ENCODE measurements around the gene PPP2R2C. TPM values are rescaled to one million over a fixed set of nuclear protein-coding genes. Genes with fewer than 3 reads are reported as not detected.

PPP2R2C gene
- total RNA-seq, 1 donor from 2014 or later = not detected

GRCh38 chr4:6331018-6331417 lies 141.4 kb downstream of the PPP2R2C start:
- Histone ChIP-seq H3K27ac (ENCODE audit: low read depth, low read length) (no peak overlapping the region), H3K9ac (ENCODE audit: low read depth in 1 of 3, low read length in 3 of 3) (no peak overlapping the region), H3K27me3 (ENCODE audit: control insufficient read depth in 3 of 3, insufficient read depth in 3 of 3, low read length in 3 of 3) (peaks cover 30 to 61% (median 31%) of the 10 kb centered on the region in 3 donors), H3K36me3 (ENCODE audit: control insufficient read depth in 3 of 3, insufficient read depth in 3 of 3, low read length in 3 of 3) (no peaks in the 10 kb centered on the region), H3K4me3 (ENCODE audit: low read length in 3 of 3) (no peak overlapping the region), H3K4me1 (ENCODE audit: control insufficient read depth in 3 of 3, insufficient read depth in 3 of 3, low read length in 3 of 3) (no peaks in the 10 kb centered on the region), H3K9me3 (ENCODE audit: control insufficient read depth in 3 of 3, low read length in 3 of 3) (peaks cover 0 to 4% (median 3%) of the 10 kb centered on the region in 3 donors)

GRCh38 chr4:6330384-6330767 lies 142.0 kb downstream of the PPP2R2C start:
- H3K36me3 ChIP-seq (ENCODE audit: control insufficient read depth in 3 of 3, insufficient read depth in 3 of 3, low read length in 3 of 3) = no peaks in the 10 kb centered on the region
- H3K9me3 ChIP-seq (ENCODE audit: control insufficient read depth in 3 of 3, low read length in 3 of 3) = peaks cover 0 to 4% (median 3%) of the 10 kb centered on the region in 3 donors
- peaks cover 28 to 61% (median 34%) of the 10 kb centered on the region in 3 donors for H3K27me3 ChIP-seq (ENCODE audit: control insufficient read depth in 3 of 3, insufficient read depth in 3 of 3, low read length in 3 of 3)
- H3K4me3 ChIP-seq (ENCODE audit: low read length in 3 of 3) = no peak overlapping the region
- no peak overlapping the region for H3K9ac ChIP-seq (ENCODE audit: low read depth in 1 of 3, low read length in 3 of 3)
- H3K27ac ChIP-seq (ENCODE audit: low read depth, low read length) = no peak overlapping the region
- H3K4me1 ChIP-seq (ENCODE audit: control insufficient read depth in 3 of 3, insufficient read depth in 3 of 3, low read length in 3 of 3) = peaks cover 0 to 2% (median 0%) of the 10 kb centered on the region in 3 donors

DNA sequence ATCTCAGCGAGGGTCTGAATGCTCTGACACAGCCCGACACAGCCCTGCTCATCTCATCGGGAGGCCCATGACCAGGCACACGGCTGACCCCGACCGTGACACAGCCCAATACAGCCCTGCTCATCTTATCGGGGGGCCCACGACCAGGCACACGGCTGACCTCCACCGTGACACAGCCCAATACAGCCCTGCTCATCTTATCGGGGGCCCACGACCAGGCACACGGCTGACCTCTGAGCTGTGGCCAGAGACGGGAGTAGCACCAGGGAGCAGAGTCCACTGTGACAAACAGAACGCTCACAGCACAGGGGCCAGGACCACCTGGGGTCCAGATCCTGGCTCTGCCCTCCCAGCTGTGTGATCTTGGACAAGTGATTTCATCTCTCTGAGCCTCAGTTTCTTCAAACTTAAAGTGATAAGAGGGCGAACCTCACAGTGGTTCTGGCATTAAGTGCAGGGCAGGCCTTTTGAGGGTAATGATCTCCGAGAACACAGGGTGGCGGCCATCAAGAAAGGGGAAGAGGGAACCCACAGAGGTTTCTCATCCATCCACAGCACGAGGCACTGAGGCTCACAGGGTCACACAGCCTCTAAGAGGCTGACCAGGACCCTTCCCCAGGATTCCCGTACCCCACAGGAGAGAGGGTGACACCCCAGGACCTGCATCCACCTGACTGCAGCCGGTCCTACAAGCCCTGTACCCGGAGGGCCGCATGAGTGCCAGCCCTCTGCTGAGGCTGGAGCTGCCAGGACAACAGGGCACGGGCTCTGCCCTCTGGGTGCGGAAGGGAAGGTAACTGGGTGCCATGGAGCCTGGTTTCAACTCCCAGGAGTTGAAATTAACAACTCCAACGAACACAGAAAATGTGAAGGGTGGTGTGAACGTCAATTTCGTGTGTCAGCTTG lies 142.7 kb downstream of the PPP2R2C start:
- H3K9ac ChIP-seq (ENCODE audit: low read depth in 1 of 3, low read length in 3 of 3) = no peak overlapping the region

GRCh38 chr4:6328526-6328925 lies 143.9 kb downstream of the PPP2R2C start:
- peaks cover 24 to 54% (median 29%) of the 10 kb centered on the region in 3 donors for H3K27me3 ChIP-seq (ENCODE audit: control insufficient read depth in 3 of 3, insufficient read depth in 3 of 3, low read length in 3 of 3)
- H3K4me1 ChIP-seq (ENCODE audit: control insufficient read depth in 3 of 3, insufficient read depth in 3 of 3, low read length in 3 of 3) = peaks cover 0 to 2% (median 0%) of the 10 kb centered on the region in 3 donors
- H3K9me3 ChIP-seq (ENCODE audit: control insufficient read depth in 3 of 3, low read length in 3 of 3) = no peaks in the 10 kb centered on the region
- no peak overlapping the region for H3K27ac ChIP-seq (ENCODE audit: low read depth, low read length)
- H3K36me3 ChIP-seq (ENCODE audit: control insufficient read depth in 3 of 3, insufficient read depth in 3 of 3, low read length in 3 of 3) = no peaks in the 10 kb centered on the region
- H3K4me3 ChIP-seq (ENCODE audit: low read length in 3 of 3) = no peak overlapping the region
- no peak overlapping the region for H3K9ac ChIP-seq (ENCODE audit: low read depth in 1 of 3, low read length in 3 of 3)

More for the DNA sequence above, 142.7 kb downstream of the PPP2R2C start:
- Histone ChIP-seq H3K27me3 (ENCODE audit: control insufficient read depth in 3 of 3, insufficient read depth in 3 of 3, low read length in 3 of 3) (peaks cover 24 to 62% (median 28%) of the 10 kb centered on the region in 3 donors), H3K27ac (ENCODE audit: low read depth, low read length) (no peak overlapping the region), H3K36me3 (ENCODE audit: control insufficient read depth in 3 of 3, insufficient read depth in 3 of 3, low read length in 3 of 3) (no peaks in the 10 kb centered on the region), H3K4me1 (ENCODE audit: control insufficient read depth in 3 of 3, insufficient read depth in 3 of 3, low read length in 3 of 3) (peaks cover 0 to 2% (median 0%) of the 10 kb centered on the region in 3 donors), H3K4me3 (ENCODE audit: low read length in 3 of 3) (no peak overlapping the region), H3K9me3 (ENCODE audit: control insufficient read depth in 3 of 3, low read length in 3 of 3) (peaks cover 0 to 4% (median 3%) of the 10 kb centered on the region in 3 donors)

- Histone ChIP-seq H3K36me3 (ENCODE audit: control insufficient read depth in 3 of 3, insufficient read depth in 3 of 3, low read length in 3 of 3) (no peaks in the 10 kb centered on the region), H3K27ac (ENCODE audit: low read depth, low read length) (no peak overlapping the region), H3K4me1 (ENCODE audit: control insufficient read depth in 3 of 3, insufficient read depth in 3 of 3, low read length in 3 of 3) (peaks cover 0 to 2% (median 0%) of the 10 kb centered on the region in 3 donors), H3K4me3 (ENCODE audit: low read length in 3 of 3) (no peak overlapping the region), H3K27me3 (ENCODE audit: control insufficient read depth in 3 of 3, insufficient read depth in 3 of 3, low read length in 3 of 3) (peaks cover 24 to 59% (median 33%) of the 10 kb centered on the region in 3 donors), H3K9me3 (ENCODE audit: control insufficient read depth in 3 of 3, low read length in 3 of 3) (no peaks in the 10 kb centered on the region), H3K9ac (ENCODE audit: low read depth in 1 of 3, low read length in 3 of 3) (no peak overlapping the region)
Observed at GRCh38 chr4:6327220-6327917, 145.0 kb downstream of the PPP2R2C start.

DNA sequence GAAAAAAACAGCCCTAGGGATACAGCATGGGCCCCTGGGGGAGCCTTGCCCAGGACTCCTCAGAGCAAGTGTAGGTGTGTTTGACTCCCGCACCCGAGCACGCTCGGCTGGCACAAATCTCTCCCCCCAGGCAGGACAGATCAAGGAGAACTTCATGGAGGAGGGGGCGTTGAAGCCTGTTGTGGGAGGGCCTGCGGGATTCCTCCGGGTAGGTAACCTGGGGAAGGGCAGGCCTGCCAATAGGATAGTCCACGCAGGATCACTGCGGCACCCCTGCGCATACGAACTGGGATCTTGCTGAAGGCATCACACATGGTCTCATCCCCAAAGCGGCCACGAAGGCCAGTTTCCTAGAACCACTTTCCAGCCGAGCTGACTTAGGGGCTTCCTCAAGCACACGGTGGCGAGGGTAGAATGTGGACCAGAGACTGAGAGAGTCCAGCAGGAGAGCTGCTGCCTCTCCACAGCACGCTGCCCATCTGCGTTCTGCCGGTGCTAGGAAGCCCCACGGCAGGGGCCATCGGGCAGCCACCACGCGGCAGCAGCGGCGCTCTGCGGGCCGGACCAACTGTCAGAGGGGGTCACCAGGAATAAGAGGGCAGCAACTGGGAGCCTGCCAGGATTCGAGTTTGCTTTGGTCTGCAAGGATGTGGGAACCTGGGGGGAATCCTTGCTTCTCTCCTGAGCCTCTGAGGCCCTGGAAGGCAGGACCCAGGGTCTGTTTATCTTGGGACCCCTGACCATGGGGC lies 145.9 kb downstream of the PPP2R2C start:
- Histone ChIP-seq H3K4me1 (ENCODE audit: control insufficient read depth in 3 of 3, insufficient read depth in 3 of 3, low read length in 3 of 3) (peaks cover 0 to 2% (median 0%) of the 10 kb centered on the region in 3 donors), H3K9ac (ENCODE audit: low read depth in 1 of 3, low read length in 3 of 3) (no peak overlapping the region), H3K27ac (ENCODE audit: low read depth, low read length) (no peak overlapping the region), H3K4me3 (ENCODE audit: low read length in 3 of 3) (no peak overlapping the region), H3K27me3 (ENCODE audit: control insufficient read depth in 3 of 3, insufficient read depth in 3 of 3, low read length in 3 of 3) (peaks cover 24 to 53% (median 36%) of the 10 kb centered on the region in 3 donors), H3K36me3 (ENCODE audit: control insufficient read depth in 3 of 3, insufficient read depth in 3 of 3, low read length in 3 of 3) (no peaks in the 10 kb centered on the region), H3K9me3 (ENCODE audit: control insufficient read depth in 3 of 3, low read length in 3 of 3) (no peaks in the 10 kb centered on the region)

GRCh38 chr4:6325788-6326290 lies 146.6 kb downstream of the PPP2R2C start:
- no peaks in the 10 kb centered on the region for H3K9me3 ChIP-seq (ENCODE audit: control insufficient read depth in 3 of 3, low read length in 3 of 3)
- H3K4me3 ChIP-seq (ENCODE audit: low read length in 3 of 3) = no peak overlapping the region
- peaks cover 0 to 2% (median 0%) of the 10 kb centered on the region in 3 donors for H3K4me1 ChIP-seq (ENCODE audit: control insufficient read depth in 3 of 3, insufficient read depth in 3 of 3, low read length in 3 of 3)
- H3K36me3 ChIP-seq (ENCODE audit: control insufficient read depth in 3 of 3, insufficient read depth in 3 of 3, low read length in 3 of 3) = no peaks in the 10 kb centered on the region
- no peak overlapping the region for H3K9ac ChIP-seq (ENCODE audit: low read depth in 1 of 3, low read length in 3 of 3)
- no peak overlapping the region for H3K27ac ChIP-seq (ENCODE audit: low read depth, low read length)
- peaks cover 22 to 51% (median 36%) of the 10 kb centered on the region in 3 donors for H3K27me3 ChIP-seq (ENCODE audit: control insufficient read depth in 3 of 3, insufficient read depth in 3 of 3, low read length in 3 of 3)

DNA sequence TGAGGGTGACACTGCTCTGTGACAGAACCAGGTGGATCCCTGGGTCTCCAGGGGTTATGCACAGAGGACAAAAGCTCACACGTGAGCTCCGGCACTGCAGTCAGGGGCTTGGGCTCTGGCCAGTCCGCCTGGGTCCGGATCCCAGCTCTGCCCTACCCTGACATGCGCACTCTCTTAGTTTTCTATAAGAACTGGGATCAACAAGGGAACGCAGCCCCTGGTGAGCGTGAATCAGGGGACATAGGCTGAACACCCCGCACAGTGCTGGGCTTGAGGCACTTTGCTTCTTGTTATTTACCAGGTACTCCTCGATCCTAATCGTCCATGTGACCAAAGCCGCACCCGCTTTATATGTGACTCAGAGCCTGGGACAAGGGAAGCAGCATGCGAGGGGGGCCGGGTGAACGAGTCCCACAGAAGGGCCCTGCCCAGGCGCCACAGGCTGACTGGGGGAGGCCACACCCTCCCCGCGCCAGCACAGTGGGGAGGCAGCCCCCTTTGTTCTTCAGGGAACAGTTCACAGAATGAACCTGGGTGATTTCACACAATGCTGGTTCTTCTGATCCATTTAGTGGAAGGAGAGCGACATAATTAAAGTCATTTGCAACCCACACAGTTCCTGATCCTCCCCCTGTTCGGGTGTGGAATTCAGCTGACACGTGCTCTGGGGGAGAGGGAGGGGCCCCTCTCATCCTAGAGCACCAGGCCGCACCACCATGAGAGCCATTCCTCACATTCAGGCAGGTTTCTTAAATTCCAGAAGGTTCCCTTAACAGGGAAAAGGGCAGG lies 147.2 kb downstream of the PPP2R2C start:
- H3K9ac ChIP-seq (ENCODE audit: low read depth in 1 of 3, low read length in 3 of 3) = no peak overlapping the region
- H3K4me3 ChIP-seq (ENCODE audit: low read length in 3 of 3) = no peak overlapping the region

More for the DNA sequence above, 147.2 kb downstream of the PPP2R2C start:
- Histone ChIP-seq H3K9me3 (ENCODE audit: control insufficient read depth in 3 of 3, low read length in 3 of 3) (no peaks in the 10 kb centered on the region), H3K27me3 (ENCODE audit: control insufficient read depth in 3 of 3, insufficient read depth in 3 of 3, low read length in 3 of 3) (peaks cover 20 to 48% (median 37%) of the 10 kb centered on the region in 3 donors), H3K36me3 (ENCODE audit: control insufficient read depth in 3 of 3, insufficient read depth in 3 of 3, low read length in 3 of 3) (no peaks in the 10 kb centered on the region), H3K27ac (ENCODE audit: low read depth, low read length) (no peak overlapping the region), H3K4me1 (ENCODE audit: control insufficient read depth in 3 of 3, insufficient read depth in 3 of 3, low read length in 3 of 3) (peaks cover 0 to 2% (median 0%) of the 10 kb centered on the region in 3 donors)

All from skeletal muscle tissue (tissue), 4 donors.